NCI-H510A (cell line): ENCODE data around the gene IDH1.

Experiments
- DNase-seq: peaks from one replicate; lab custom pipeline; 2025; lab: John Stamatoyannopoulos, UW

IDH1 gene

GRCh38 chr2:208210688-208211451 lies 44.0 kb downstream of the IDH1 start:
- DNase-seq, result no peak

GRCh38 chr2:208208335-208209085 lies 46.4 kb downstream of the IDH1 start:
- no peak for DNase-seq

DNA sequence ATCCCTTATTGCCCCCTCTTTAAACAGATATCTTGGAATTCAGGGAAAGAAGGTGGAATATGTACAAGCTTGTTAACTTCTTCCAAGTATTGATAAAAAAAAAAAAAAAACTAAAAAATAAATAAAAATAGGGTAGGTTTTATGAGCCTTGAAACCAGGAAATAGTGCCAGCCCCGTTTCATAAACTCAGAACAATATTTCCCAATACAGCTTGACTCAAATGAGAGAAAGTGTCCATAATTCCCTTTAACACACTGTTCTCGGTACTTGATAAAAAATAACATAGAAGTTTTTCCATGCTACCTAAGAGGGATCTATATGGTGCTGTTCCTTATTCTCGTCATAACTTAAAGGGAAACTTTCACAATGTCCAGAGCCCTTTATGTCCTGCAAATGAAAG lies 47.1 kb downstream of the IDH1 start:
- DNase-seq, result no peak

DNA sequence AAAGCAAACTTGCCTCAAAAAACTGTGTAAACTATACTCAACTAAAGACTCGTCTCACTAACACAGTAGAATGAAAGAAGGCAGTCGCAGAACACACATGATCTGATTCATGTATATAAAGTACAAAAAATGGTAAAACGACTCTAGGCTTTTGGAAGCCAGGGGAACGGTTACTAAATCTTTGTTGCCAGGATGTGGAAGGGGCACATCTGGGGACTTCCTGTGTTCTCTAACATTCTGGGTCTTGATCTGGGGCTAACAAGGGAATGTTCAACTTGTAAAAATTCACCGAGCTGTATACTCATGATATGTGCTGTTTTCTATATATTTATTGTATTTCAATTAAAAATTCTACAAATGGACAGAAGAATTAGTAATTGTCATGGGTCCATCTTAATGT lies 50.7 kb downstream of the IDH1 start:
- no peak for DNase-seq

- no peak for DNase-seq
These were observed 59.3 kb downstream of the IDH1 start for GRCh38 chr2:208195531-208195930.

DNA sequence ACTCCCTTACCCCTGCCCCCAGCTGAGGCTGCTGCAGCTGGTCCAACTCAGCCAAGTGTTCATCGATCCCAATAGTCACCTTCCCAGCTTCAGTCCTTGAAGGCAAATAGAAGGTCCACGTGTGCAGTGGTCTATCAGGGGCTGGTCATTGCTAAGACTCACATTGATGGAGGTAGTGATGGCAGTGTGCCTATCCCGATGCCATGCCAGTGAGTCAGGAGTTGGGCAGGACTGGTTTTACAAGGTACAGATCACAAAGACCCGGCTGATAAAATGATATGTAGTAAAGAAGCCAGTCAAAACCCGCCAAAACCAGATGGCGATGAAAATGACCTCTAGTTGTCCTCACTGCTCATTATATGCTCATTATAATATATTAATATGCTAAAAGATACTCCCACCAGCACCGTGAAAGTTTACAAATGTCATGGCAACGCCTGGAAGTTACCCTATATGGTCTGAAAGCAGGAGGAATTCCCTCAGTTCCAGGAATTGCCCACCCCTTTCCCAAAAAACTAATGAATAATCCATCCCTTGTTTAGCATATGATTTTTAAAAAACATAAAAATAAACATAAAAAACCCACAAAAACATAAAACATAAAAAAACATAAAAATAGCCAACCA lies 62.1 kb downstream of the IDH1 start:
- DNase-seq, result no peak

- DNase-seq, result no peak
These were observed 64.9 kb downstream of the IDH1 start, which contains the start of gene C2orf80 for GRCh38 chr2:208189810-208190503. TSS of gene C2orf80 (minus strand) at chr2:208190030. CDS start at chr2:208186986, 3,044 bp downstream.

GRCh38 chr2:208189069-208189809 lies 65.6 kb downstream of the IDH1 start:
- no peak for DNase-seq

DNA sequence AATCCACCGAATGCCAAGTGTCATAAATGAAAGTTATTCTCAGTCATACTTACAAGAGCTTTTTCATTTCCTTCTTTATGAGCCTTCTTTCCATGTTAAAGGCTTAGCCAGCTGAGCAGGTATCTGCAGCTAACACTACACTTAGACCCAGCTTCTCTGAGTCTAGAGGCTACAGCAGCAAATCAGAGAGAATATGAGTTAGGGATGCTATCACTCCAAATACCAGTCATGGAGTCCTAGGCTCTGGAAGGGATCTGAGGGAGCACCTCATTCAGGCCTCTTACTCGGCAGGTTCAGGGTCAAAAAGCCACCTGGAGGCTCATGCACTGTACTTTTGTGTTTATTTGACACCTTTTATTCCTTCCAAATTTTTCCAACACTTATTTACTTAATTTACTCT lies 68.0 kb downstream of the IDH1 start:
- no peak for DNase-seq

DNA sequence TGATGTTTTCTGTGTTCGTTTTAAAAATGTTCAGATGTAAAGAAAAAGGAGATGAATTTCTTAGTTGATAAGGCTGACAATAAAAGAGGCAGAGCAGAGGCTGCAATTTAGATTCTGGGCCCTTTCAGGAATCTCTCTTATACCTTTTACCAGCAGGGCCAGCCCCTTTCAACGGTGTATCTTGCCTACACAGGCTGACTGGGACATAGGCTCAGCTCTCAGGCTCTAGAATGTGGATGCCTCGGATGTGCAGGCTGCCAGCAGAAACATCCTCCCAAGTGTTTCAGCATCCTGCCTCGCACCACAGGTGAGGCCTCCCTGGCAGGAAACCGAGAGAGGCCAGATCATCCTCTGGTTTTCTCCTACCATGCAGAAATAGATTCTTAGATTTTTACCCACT lies 68.4 kb downstream of the IDH1 start:
- no peak for DNase-seq
